ENCODE data around the gene EFL1. TPM values are rescaled to one million over a fixed set of nuclear protein-coding genes. Genes with fewer than 3 reads are reported as not detected.

Gene EFL1
- total RNA-seq, 1 donor from 2014 or later: 17.2 TPM

- no peak overlapping the region for H3K27ac Mint-ChIP-seq (ENCODE audit: unreplicated experiment)
- no peak for DNase-seq
Observed at GRCh38 chr15:82086243-82086995, 176.1 kb downstream of the EFL1 start.

GRCh38 chr15:82081914-82082762 is 180.4 kb downstream of the EFL1 start:
- no peak for TF ChIP-seq CTCF (IDR thresholded peaks at IDR 0.05; ENCODE audit: partially characterized antibody, unreplicated experiment)
- peaks cover 2% of the 10 kb centered on the region for H3K9me3 Mint-ChIP-seq (ENCODE audit: unreplicated experiment)
- DNase-seq: no peak
- H3K36me3 Mint-ChIP-seq (ENCODE audit: unreplicated experiment): no peaks in the 10 kb centered on the region
- H3K4me1 Mint-ChIP-seq (ENCODE audit: low read depth, unreplicated experiment): peaks cover 2% of the 10 kb centered on the region
- H3K27me3 Mint-ChIP-seq (ENCODE audit: unreplicated experiment): peaks cover 2% of the 10 kb centered on the region
- no peak overlapping the region for H3K27ac Mint-ChIP-seq (ENCODE audit: unreplicated experiment)
- H3K4me3 Mint-ChIP-seq (ENCODE audit: unreplicated experiment): no peak overlapping the region

More at GRCh38 chr15:82086243-82086995, 176.1 kb downstream of the EFL1 start:
- Mint-ChIP-seq H3K27me3 (ENCODE audit: unreplicated experiment) (peaks cover 6% of the 10 kb centered on the region), H3K4me3 (ENCODE audit: unreplicated experiment) (no peak overlapping the region), H3K9me3 (ENCODE audit: unreplicated experiment) (peaks cover 5% of the 10 kb centered on the region), H3K36me3 (ENCODE audit: unreplicated experiment) (no peaks in the 10 kb centered on the region), H3K4me1 (ENCODE audit: low read depth, unreplicated experiment) (peaks cover 2% of the 10 kb centered on the region)
- TF ChIP-seq CTCF (IDR thresholded peaks at IDR 0.05; ENCODE audit: partially characterized antibody, unreplicated experiment): no peak

GRCh38 chr15:82080774-82081173 is 181.8 kb downstream of the EFL1 start:
- H3K36me3 Mint-ChIP-seq (ENCODE audit: unreplicated experiment): no peaks in the 10 kb centered on the region
- no peak overlapping the region for H3K4me3 Mint-ChIP-seq (ENCODE audit: unreplicated experiment)
- H3K27me3 Mint-ChIP-seq (ENCODE audit: unreplicated experiment): no peaks in the 10 kb centered on the region
- peaks cover 2% of the 10 kb centered on the region for H3K4me1 Mint-ChIP-seq (ENCODE audit: low read depth, unreplicated experiment)
- no peak for TF ChIP-seq CTCF (IDR thresholded peaks at IDR 0.05; ENCODE audit: partially characterized antibody, unreplicated experiment)
- DNase-seq: no peak
- H3K9me3 Mint-ChIP-seq (ENCODE audit: unreplicated experiment): peaks cover 2% of the 10 kb centered on the region
- H3K27ac Mint-ChIP-seq (ENCODE audit: unreplicated experiment): no peak overlapping the region

Other genes with a start within 250 kb of the EFL1 start
- 96.2 TPM for gene MEX3B, start 216.7 kb downstream of the EFL1 start, total RNA-seq (ENCODE audit: unreplicated experiment)
- 0.20 TPM for gene SAXO2, start 84 bp upstream of the EFL1 start, total RNA-seq (ENCODE audit: unreplicated experiment)
- 0.96 TPM for gene GOLGA6L10, start 86.7 kb upstream of the EFL1 start, total RNA-seq (ENCODE audit: unreplicated experiment)
- 17.5 TPM for gene GOLGA6L9, start 167.1 kb upstream of the EFL1 start, total RNA-seq (ENCODE audit: unreplicated experiment)

All from glutamatergic neuron (in vitro differentiated cells).